RWPE1 (cell line): ENCODE results near the gene STX7.

Experiments used
- CTCF ChIA-PET: fragments of 350-600 bp; sonication (Branson Sonifier 250); formaldehyde crosslinking; extraction: SDS; loops from one replicate; lab custom pipeline; 2021; lab: Yijun Ruan, JAX
- POLR2A ChIA-PET: fragments of 400-600 bp; formaldehyde crosslinking; extraction: SDS; loops from one replicate; lab custom pipeline; 2020; ENCODE audit warnings: antibody characterized with exemption; ENCODE audit not compliant: low non-redundant PET; lab: Yijun Ruan, JAX
- DNase-seq: peaks from one replicate; pipeline ENCODE4 v3.0.0; 2012; ENCODE audit warnings: low spot score
- H3K27ac ChIP-seq: fragments of 450-650 bp; 2 replicates; pipeline ENCODE4 v1.5.1; 2017
- CTCF ChIP-seq: fragments of 450-650 bp; conservative IDR thresholded peaks from 2 replicates; pipeline ENCODE4 v1.5.1; 2017; ENCODE audit warnings: low read depth, mild to moderate bottlenecking

Gene STX7

DNA sequence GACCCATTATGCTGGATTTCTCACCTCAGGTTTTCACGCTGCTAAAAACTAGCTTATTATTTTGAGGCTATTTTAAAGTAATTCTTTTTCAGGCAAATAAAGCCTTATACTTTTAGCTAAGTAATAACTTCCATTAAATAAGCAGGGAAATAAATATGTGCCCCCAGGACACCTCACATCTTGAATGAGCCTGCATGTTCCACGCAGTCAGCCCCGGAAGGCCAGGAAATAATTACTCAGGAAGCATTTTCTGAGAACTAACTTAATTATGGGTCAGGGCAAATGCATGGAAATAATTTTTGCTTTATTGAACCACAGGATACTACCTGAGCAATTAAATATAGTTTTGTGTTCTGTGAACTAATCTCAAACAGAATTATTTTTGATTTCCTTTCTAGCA is 41.1 kb downstream of the STX7 start:
- POLR2A ChIA-PET: no interaction called here
- no peak for TF ChIP-seq CTCF
- CTCF ChIA-PET: interaction anchor here (0.6 to 1.0 kb wide), 4 partner anchors 13 to 192 kb away, joined by 3 read pairs; no protein-coding TSS in a partner anchor

GRCh38 chr6:132466952-132467351 is 46.0 kb downstream of the STX7 start:
- H3K27ac ChIP-seq: no peak overlapping the region
- ChIA-PET CTCF (interaction anchor here (1.4 kb wide), 1 partner anchor 18 kb away, joined by 4 read pairs; no protein-coding TSS in a partner anchor), POLR2A (no interaction called here)
- no peak for DNase-seq
- no peak for TF ChIP-seq CTCF

More for the DNA sequence above, 41.1 kb downstream of the STX7 start:
- no peak overlapping the region for H3K27ac ChIP-seq
- DNase-seq: no peak

DNA sequence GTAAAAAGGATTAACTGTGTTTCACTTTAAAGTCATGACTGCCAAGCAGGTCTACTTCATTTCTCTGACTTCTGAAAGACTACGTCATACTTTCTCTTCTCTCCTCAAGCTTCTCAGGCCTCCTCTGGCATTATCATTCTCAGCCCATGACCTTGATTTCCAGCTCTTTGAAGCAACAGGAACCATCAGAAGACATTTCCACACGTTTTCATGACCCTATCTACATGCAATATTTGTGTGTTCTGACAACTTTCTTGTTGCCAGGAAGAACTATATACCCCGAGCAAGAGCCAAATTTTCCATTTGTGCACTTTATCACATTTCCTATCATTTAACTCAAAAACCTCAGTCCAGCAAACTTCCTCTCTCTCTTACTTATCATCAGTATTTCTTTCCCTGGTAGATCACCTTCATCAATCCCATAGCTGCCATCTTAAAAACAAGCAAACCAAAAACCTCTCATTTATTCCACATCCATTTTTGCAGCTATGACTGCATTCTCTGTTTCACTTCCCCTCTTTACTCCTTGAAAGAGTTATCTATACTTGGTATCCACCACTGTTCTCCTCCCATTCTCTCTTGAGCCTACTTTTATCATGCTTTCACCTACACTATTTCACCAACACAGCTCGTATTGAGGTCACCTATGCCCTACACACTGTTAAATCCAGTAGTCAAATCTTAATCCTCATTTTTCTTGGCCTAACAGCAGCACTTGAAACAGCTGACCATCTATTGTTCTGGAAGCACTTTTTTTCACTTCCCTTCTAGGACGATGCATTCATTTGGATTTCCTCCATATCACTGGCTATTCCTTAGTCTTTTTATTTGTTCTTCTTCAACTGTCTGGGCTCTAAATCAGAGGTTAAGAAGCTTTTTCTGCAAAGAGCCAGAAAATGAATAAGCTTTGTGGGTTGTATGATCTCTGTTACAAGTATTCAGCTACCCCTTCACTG is 47.1 kb downstream of the STX7 start:
- no peak for DNase-seq
- TF ChIP-seq CTCF: no peak
- POLR2A ChIA-PET: no interaction called here
- no peak overlapping the region for H3K27ac ChIP-seq
- CTCF ChIA-PET: no interaction called here

DNA sequence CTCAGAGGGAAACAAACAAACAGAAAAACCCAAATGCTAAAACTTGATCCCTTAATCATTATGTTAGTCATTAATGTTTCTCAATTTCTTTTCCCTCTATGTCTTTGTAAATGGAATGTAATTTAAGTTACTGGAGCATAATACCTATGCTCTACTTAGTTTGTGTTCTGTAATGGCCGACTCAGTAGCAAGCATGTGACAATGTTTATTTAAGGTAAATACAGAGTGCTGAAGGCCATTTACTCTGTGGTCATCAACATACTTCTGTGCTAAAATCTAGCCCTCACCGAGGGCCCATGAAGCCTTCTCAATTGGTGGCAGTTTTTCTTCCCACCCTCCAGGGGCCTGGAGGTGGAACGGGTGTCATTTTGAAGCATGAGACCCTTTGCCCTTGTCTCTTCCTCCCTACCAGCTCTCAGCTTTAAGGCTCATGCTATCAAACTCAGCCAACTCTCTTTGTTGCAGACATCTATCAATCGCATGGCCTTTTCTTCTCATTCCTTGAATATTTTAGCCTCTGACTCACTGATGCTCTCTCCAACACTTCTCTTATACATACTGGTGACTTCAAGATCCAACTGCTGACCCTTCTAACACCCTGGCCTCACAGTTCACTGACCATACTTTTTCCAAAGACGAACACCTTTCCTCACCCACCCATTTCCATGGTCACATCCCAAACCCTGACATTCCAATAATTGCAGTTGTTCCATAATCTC is 48.2 kb downstream of the STX7 start:
- H3K27ac ChIP-seq: no peak overlapping the region
- DNase-seq: no peak
- ChIA-PET CTCF (no interaction called here), POLR2A (no interaction called here)
- no peak for TF ChIP-seq CTCF

DNA sequence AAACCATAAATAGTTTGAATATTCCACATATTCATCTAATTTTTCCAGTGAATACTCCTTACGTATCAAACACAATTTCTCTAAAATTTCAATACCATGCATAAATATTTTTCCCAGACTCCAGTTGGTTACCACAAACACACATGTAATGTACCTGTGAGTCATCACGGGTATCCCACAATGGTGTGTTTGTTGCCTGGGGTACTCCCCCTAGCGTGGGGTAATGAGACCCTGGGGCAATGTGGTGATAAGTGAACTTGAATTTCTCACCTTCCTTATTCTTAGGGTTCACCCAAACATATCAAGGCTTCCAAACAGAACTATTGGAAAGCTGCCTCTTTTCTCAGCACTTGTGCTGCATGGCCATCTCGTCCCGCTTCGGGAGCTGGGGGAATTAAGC is 51.0 kb downstream of the STX7 start:
- CTCF ChIA-PET: no interaction called here
- POLR2A ChIA-PET: no interaction called here
- no peak for DNase-seq
- no peak for TF ChIP-seq CTCF
- H3K27ac ChIP-seq: no peak overlapping the region

DNA sequence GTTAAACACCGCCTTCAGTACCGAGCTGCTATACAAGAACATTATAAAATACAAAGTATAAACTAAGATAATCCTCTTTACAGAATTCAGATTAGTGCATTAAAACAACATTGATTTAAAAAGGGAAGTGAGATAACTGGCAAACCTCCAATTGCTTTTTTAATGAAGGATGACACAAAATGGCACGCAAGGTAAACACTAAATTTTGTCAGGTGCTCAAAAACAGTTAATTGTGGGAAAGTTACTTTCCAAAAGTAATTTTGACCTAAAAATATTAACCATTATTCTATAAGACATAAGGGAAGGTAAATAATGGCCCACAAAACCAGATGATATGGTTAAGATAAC is 53.3 kb downstream of the STX7 start:
- TF ChIP-seq CTCF: no peak
- no peak overlapping the region for H3K27ac ChIP-seq
- CTCF ChIA-PET: no interaction called here
- POLR2A ChIA-PET: no interaction called here
- DNase-seq: no peak
